Suprapubic skin (tissue), 3 donors: Measurements from ENCODE around the gene PSMC4.

Source experiments
- POLR2A ChIP-seq, 2 donors: fragments of 450-650 bp; IDR thresholded peaks; one replicate each; pipeline ENCODE4 v1.6.1; 2017; ENCODE audit warnings: antibody characterized with exemption in 2 of 2, mild to moderate bottlenecking in 2 of 2, moderate library complexity in 2 of 2
- TF ChIP-seq, protein P1 (sequence below), 2 donors: fragments of 200-600 bp in 1 of 2; fragments of 450-650 bp in 1 of 2; sonication (generic) in 1 of 2; IDR thresholded peaks; one replicate each; pipeline ENCODE4 v1.5.1; 2016 to 2019; ENCODE audit warnings: antibody characterized with exemption in 2 of 2, mild to moderate bottlenecking in 1 of 2, moderate library complexity in 1 of 2

DNA sequence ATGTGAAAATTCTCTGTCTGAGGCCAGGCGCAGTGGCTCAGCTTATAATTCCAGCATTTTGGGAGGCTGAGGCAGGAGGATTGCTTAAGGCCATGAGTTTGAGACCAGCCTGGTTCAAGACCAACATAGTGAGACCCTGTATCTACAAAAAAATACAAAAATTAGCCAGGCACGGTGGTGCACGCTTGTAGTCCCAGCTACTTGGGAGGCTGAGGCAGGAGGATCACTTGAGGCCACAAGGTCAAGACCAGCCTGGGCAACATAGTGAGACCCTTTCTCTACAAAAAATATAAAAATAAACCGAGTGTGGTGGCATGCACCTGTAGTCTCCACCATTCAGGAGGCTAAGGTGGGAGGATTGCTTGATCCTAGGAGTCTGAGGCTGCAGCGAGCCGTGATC is 34.3 kb upstream of the PSMC4 start:
- TF ChIP-seq, protein P1, sequence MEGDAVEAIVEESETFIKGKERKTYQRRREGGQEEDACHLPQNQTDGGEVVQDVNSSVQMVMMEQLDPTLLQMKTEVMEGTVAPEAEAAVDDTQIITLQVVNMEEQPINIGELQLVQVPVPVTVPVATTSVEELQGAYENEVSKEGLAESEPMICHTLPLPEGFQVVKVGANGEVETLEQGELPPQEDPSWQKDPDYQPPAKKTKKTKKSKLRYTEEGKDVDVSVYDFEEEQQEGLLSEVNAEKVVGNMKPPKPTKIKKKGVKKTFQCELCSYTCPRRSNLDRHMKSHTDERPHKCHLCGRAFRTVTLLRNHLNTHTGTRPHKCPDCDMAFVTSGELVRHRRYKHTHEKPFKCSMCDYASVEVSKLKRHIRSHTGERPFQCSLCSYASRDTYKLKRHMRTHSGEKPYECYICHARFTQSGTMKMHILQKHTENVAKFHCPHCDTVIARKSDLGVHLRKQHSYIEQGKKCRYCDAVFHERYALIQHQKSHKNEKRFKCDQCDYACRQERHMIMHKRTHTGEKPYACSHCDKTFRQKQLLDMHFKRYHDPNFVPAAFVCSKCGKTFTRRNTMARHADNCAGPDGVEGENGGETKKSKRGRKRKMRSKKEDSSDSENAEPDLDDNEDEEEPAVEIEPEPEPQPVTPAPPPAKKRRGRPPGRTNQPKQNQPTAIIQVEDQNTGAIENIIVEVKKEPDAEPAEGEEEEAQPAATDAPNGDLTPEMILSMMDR (IDR thresholded peaks at IDR 0.05), result no peak
- TF ChIP-seq POLR2A (IDR thresholded peaks at IDR 0.05), result no peak
